Suprapubic skin (tissue), 4 donors: ENCODE data around the gene PPIL3.

Experiments
- CTCF ChIP-seq, 2 donors: fragments of 200-600 bp in 1 of 2; fragments of 450-650 bp in 1 of 2; sonication (generic) in 1 of 2; IDR thresholded peaks; one replicate each; pipeline ENCODE4 v1.5.1; 2016 to 2019; ENCODE audit warnings: antibody characterized with exemption in 2 of 2, mild to moderate bottlenecking in 1 of 2, moderate library complexity in 1 of 2
- POLR2A ChIP-seq, 2 donors: fragments of 450-650 bp; IDR thresholded peaks; one replicate each; pipeline ENCODE4 v1.6.1; 2017; ENCODE audit warnings: antibody characterized with exemption in 2 of 2, mild to moderate bottlenecking in 2 of 2, moderate library complexity in 2 of 2
- POLR2AphosphoS5 ChIP-seq, 3 donors: sonication (generic); formaldehyde crosslinking; IDR thresholded peaks; one replicate each; pipeline ENCODE4 v1.6.1; 2017; ENCODE audit warnings: antibody characterized with exemption in 3 of 3

GRCh38 chr2:200850512-200851256 is 38.2 kb downstream of the PPIL3 start:
- no peak for TF ChIP-seq CTCF (IDR thresholded peaks at IDR 0.05)
- no peak for TF ChIP-seq POLR2A (IDR thresholded peaks at IDR 0.05)
- no peak for TF ChIP-seq POLR2AphosphoS5 (IDR thresholded peaks at IDR 0.05)
